GM06990 (cell line): ENCODE results near the gene CAMK2B.

Source experiments
- DNase-seq: peaks from one replicate; pipeline ENCODE4 v3.0.0-alpha.2; 2011; ENCODE audit not compliant: insufficient read length; ENCODE audit errors: extremely low read depth
- H3K27me3 ChIP-seq: replicated peaks from 2 replicates; pipeline ENCODE4 v1.6.0; 2011; ENCODE audit warnings: low read length; ENCODE audit not compliant: control insufficient read depth, insufficient read depth
- H3K36me3 ChIP-seq: 2 replicates; pipeline ENCODE4 v1.5.1; 2011; ENCODE audit warnings: low read length; ENCODE audit not compliant: control insufficient read depth, insufficient read depth
- H3K4me3 ChIP-seq: replicated peaks from 2 replicates; pipeline ENCODE4 v1.5.1; 2011; ENCODE audit warnings: low read depth, mild to moderate bottlenecking, control low read depth, low read length
- CTCF ChIP-seq: IDR thresholded peaks from 2 replicates; pipeline ENCODE4 v1.5.1; 2011; ENCODE audit warnings: low read length, control low read depth, mild to moderate bottlenecking, inconsistent platforms; ENCODE audit not compliant: insufficient read depth, poor library complexity, severe bottlenecking

Gene CAMK2B

GRCh38 chr7:44227911-44228310 is 97.5 kb downstream of the CAMK2B start:
- no peak overlapping the region for H3K4me3 ChIP-seq
- no peaks in the 10 kb centered on the region; the same call in 1 of the 2 replicates for H3K27me3 ChIP-seq
- H3K36me3 ChIP-seq: no peaks in the 10 kb centered on the region
- no peak for TF ChIP-seq CTCF
- DNase-seq: no peak

GRCh38 chr7:44226396-44226753 is 99.0 kb downstream of the CAMK2B start:
- no peak for DNase-seq
- Histone ChIP-seq H3K4me3 (no peak overlapping the region), H3K36me3 (no peaks in the 10 kb centered on the region), H3K27me3 (no peaks in the 10 kb centered on the region; the same call in 1 of the 2 replicates)
- no peak for TF ChIP-seq CTCF

GRCh38 chr7:44225566-44226395 is 99.6 kb downstream of the CAMK2B start:
- Histone ChIP-seq H3K4me3 (no peak overlapping the region), H3K27me3 (no peaks in the 10 kb centered on the region; the same call in 1 of the 2 replicates), H3K36me3 (no peaks in the 10 kb centered on the region)
- DNase-seq: no peak
- TF ChIP-seq CTCF: no peak

- no peaks in the 10 kb centered on the region; the same call in 1 of the 2 replicates for H3K27me3 ChIP-seq
- DNase-seq: no peak
- no peaks in the 10 kb centered on the region for H3K36me3 ChIP-seq
- TF ChIP-seq CTCF: no peak
- H3K4me3 ChIP-seq: no peak overlapping the region
These were observed 100.3 kb downstream of the CAMK2B start for GRCh38 chr7:44224974-44225565.

- no peak for DNase-seq
- H3K27me3 ChIP-seq: no peaks in the 10 kb centered on the region; the same call in 1 of the 2 replicates
- H3K4me3 ChIP-seq: no peak overlapping the region
- no peaks in the 10 kb centered on the region for H3K36me3 ChIP-seq
- no peak for TF ChIP-seq CTCF
These were observed 101.1 kb downstream of the CAMK2B start for GRCh38 chr7:44224080-44224973.
